Stomach (tissue), 4 donors: Measurements from ENCODE around the gene CRABP1.

Experiments used
- CTCF ChIP-seq, 7 experiments: fragments of 450-650 bp in 4 of 7; fragments of 200-600 bp in 3 of 7; sonication (generic) in 3 of 7; IDR thresholded peaks; one replicate each; pipeline ENCODE4 v1.5.1; 2016 to 2019; ENCODE audit warnings: antibody characterized with exemption in 7 of 7, control low read depth in 2 of 7, mild to moderate bottlenecking in 1 of 7
- POLR2A ChIP-seq, 4 donors: fragments of 450-650 bp; IDR thresholded peaks; one replicate each; pipeline ENCODE4 v1.6.1; 2016; ENCODE audit warnings: antibody characterized with exemption in 4 of 4, control low read depth in 2 of 4, mild to moderate bottlenecking in 1 of 4, moderate library complexity in 1 of 4
- POLR2AphosphoS5 ChIP-seq, 3 donors: sonication (generic); formaldehyde crosslinking; IDR thresholded peaks; one replicate each; pipeline ENCODE4 v1.6.1; 2016; ENCODE audit warnings: antibody characterized with exemption in 3 of 3

GRCh38 chr15:78314181-78314581, 26.0 kb upstream of the CRABP1 start:
- TF ChIP-seq CTCF (IDR thresholded peaks at IDR 0.05) (no peak), POLR2A (IDR thresholded peaks at IDR 0.05) (no peak), POLR2AphosphoS5 (IDR thresholded peaks at IDR 0.05) (no peak)
